Prostate gland (tissue), 2 donors: ENCODE data around the gene FAT4.

Source experiments
- POLR2A ChIP-seq: fragments of 450-650 bp; IDR thresholded peaks from one replicate; pipeline ENCODE4 v1.6.1; 2016; ENCODE audit warnings: antibody characterized with exemption, mild to moderate bottlenecking
- TF ChIP-seq, protein P1 (sequence below), 4 experiments: fragments of 200-600 bp in 2 of 4; fragments of 450-650 bp in 2 of 4; sonication (generic) in 2 of 4; IDR thresholded peaks; 1 replicate in 3 of 4; 2 replicates in 1 of 4; pipeline ENCODE4 v1.5.1; 2016 to 2019; ENCODE audit warnings: antibody characterized with exemption in 4 of 4, mild to moderate bottlenecking in 2 of 4, moderate library complexity in 2 of 4

DNA sequence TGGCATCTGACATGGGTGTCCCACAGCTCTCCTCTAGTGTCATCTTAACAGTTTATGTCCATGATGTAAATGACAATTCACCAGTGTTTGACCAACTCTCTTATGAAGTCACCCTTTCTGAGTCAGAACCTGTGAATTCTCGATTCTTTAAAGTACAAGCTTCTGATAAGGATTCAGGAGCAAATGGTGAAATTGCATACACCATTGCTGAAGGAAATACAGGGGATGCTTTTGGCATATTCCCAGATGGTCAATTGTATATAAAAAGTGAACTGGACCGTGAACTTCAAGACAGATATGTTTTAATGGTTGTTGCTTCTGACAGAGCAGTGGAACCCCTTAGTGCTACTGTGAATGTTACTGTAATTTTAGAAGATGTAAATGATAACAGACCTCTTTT lies 4.6 kb downstream of the FAT4 start:
- TF ChIP-seq POLR2A: no peak
- TF ChIP-seq, protein P1, sequence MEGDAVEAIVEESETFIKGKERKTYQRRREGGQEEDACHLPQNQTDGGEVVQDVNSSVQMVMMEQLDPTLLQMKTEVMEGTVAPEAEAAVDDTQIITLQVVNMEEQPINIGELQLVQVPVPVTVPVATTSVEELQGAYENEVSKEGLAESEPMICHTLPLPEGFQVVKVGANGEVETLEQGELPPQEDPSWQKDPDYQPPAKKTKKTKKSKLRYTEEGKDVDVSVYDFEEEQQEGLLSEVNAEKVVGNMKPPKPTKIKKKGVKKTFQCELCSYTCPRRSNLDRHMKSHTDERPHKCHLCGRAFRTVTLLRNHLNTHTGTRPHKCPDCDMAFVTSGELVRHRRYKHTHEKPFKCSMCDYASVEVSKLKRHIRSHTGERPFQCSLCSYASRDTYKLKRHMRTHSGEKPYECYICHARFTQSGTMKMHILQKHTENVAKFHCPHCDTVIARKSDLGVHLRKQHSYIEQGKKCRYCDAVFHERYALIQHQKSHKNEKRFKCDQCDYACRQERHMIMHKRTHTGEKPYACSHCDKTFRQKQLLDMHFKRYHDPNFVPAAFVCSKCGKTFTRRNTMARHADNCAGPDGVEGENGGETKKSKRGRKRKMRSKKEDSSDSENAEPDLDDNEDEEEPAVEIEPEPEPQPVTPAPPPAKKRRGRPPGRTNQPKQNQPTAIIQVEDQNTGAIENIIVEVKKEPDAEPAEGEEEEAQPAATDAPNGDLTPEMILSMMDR (IDR thresholded peaks at IDR 0.05): no peak
